Naive B cell (primary cell): ENCODE measurements around the gene EFCAB6. TPM values are rescaled to one million over a fixed set of nuclear protein-coding genes. Genes with fewer than 3 reads are reported as not detected.
A peak's percentile ranks its signal among the peaks of the same experiment; 100 is the strongest.

Source experiments
- ATAC-seq, 2 donors: fragments of 150-1000 bp; cut with Tn5 transposase; 2 replicates each; pipeline ENCODE4 v1.10.0; 2021; ENCODE audit warnings: low read depth in 2 of 2, mild to moderate bottlenecking in 2 of 2, moderate library complexity in 2 of 2
- DNase-seq: peaks from one replicate; pipeline ENCODE4 v3.0.0; 2022
- H3K27ac Mint-ChIP-seq, 6 donors: one replicate each; pipeline ENCODE4 v1.8.0; 2020 to 2022; ENCODE audit warnings: mild to moderate bottlenecking in 6 of 6, mixed read lengths in 6 of 6, moderate library complexity in 5 of 6, inconsistent platforms in 2 of 6
- H3K27me3 Mint-ChIP-seq, 3 donors: one replicate each; pipeline ENCODE4 v1.8.0; 2021 to 2022; ENCODE audit warnings: mixed read lengths in 3 of 3, mild to moderate bottlenecking in 1 of 3
- H3K36me3 Mint-ChIP-seq, 2 donors: one replicate each; pipeline ENCODE4 v1.8.0; 2020 to 2022; ENCODE audit warnings: mixed read lengths in 2 of 2, inconsistent platforms in 1 of 2, mild to moderate bottlenecking in 1 of 2
- H3K4me1 Mint-ChIP-seq, 3 donors: one replicate each; pipeline ENCODE4 v1.8.0; 2020 to 2022; ENCODE audit warnings: mixed read lengths in 3 of 3, inconsistent platforms in 1 of 3, mild to moderate bottlenecking in 1 of 3, moderate library complexity in 1 of 3
- H3K4me3 Mint-ChIP-seq, 8 donors: one replicate each; pipeline ENCODE4 v1.8.0; 2020 to 2022; ENCODE audit warnings: mild to moderate bottlenecking in 8 of 8, mixed read lengths in 8 of 8, moderate library complexity in 8 of 8, inconsistent platforms in 2 of 8
- H3K9me3 Mint-ChIP-seq, 7 donors: one replicate each; pipeline ENCODE4 v1.8.0; 2020 to 2022; ENCODE audit warnings: mixed read lengths in 7 of 7, mild to moderate bottlenecking in 5 of 7, inconsistent platforms in 2 of 7, moderate library complexity in 1 of 7
- polyA plus RNA-seq, 6 donors: library from polyadenylated mRNA; unstranded; fragments of 300-500 nt; fragmentation: Illumina TruSeq; gene quantifications; one replicate each; pipeline ENCODE4 v1.2.3, GENCODE V29; 2021; ENCODE audit warnings: low read depth in 6 of 6

EFCAB6 gene
- polyA plus RNA-seq, 6 donors from 2014 or later = not detected

GRCh38 chr22:43516996-43517635 is 295.0 kb downstream of the EFCAB6 start:
- ATAC-seq = no peak
- no peak overlapping the region for H3K4me3 Mint-ChIP-seq

GRCh38 chr22:43516386-43516785 is 295.7 kb downstream of the EFCAB6 start:
- H3K4me3 Mint-ChIP-seq = no peak overlapping the region
- no peaks in the 10 kb centered on the region for H3K36me3 Mint-ChIP-seq
- no peak for ATAC-seq
- H3K27me3 Mint-ChIP-seq = peaks cover 0 to 4% (median 0%) of the 10 kb centered on the region in 3 donors
- no peaks in the 10 kb centered on the region for H3K4me1 Mint-ChIP-seq
- H3K9me3 Mint-ChIP-seq = no peaks in the 10 kb centered on the region
- DNase-seq = no peak
- H3K27ac Mint-ChIP-seq = no peak overlapping the region

More at GRCh38 chr22:43516996-43517635, 295.0 kb downstream of the EFCAB6 start:
- Mint-ChIP-seq H3K4me1 (no peaks in the 10 kb centered on the region), H3K9me3 (no peaks in the 10 kb centered on the region), H3K36me3 (no peaks in the 10 kb centered on the region), H3K27ac (no peak overlapping the region), H3K27me3 (peaks cover 0 to 4% (median 0%) of the 10 kb centered on the region in 3 donors)
- DNase-seq = no peak

GRCh38 chr22:43515902-43516301 is 296.2 kb downstream of the EFCAB6 start:
- no peak for DNase-seq
- Mint-ChIP-seq H3K4me1 (no peaks in the 10 kb centered on the region), H3K36me3 (no peaks in the 10 kb centered on the region), H3K9me3 (no peaks in the 10 kb centered on the region), H3K27me3 (peaks cover 0 to 4% (median 0%) of the 10 kb centered on the region in 3 donors), H3K4me3 (no peak overlapping the region), H3K27ac (no peak overlapping the region)
- ATAC-seq = no peak

GRCh38 chr22:43515411-43515810 is 296.7 kb downstream of the EFCAB6 start:
- DNase-seq = no peak
- Mint-ChIP-seq H3K27me3 (peaks cover 0 to 4% (median 0%) of the 10 kb centered on the region in 3 donors), H3K36me3 (no peaks in the 10 kb centered on the region), H3K4me3 (no peak overlapping the region), H3K27ac (no peak overlapping the region), H3K9me3 (no peaks in the 10 kb centered on the region), H3K4me1 (no peaks in the 10 kb centered on the region)
- ATAC-seq = no peak

- ATAC-seq (no peak), DNase-seq (no peak)
- no peaks in the 10 kb centered on the region for H3K36me3 Mint-ChIP-seq
These were observed 297.5 kb downstream of the EFCAB6 start for GRCh38 chr22:43514476-43515157.

GRCh38 chr22:43512279-43512678 is 299.8 kb downstream of the EFCAB6 start:
- peaks cover 0 to 2% (median 0%) of the 10 kb centered on the region in 7 donors for H3K9me3 Mint-ChIP-seq
- DNase-seq (no peak), ATAC-seq (no peak)
- H3K27ac Mint-ChIP-seq = no peak overlapping the region
- H3K27me3 Mint-ChIP-seq = peaks cover 0 to 4% (median 0%) of the 10 kb centered on the region in 3 donors
- H3K4me1 Mint-ChIP-seq = no peaks in the 10 kb centered on the region
- no peaks in the 10 kb centered on the region for H3K36me3 Mint-ChIP-seq
- H3K4me3 Mint-ChIP-seq = peak overlapping the region in 1 of 8 donors; percentile 17

More at GRCh38 chr22:43514476-43515157, 297.5 kb downstream of the EFCAB6 start:
- Mint-ChIP-seq H3K9me3 (peaks cover 0 to 2% (median 0%) of the 10 kb centered on the region in 7 donors), H3K4me1 (no peaks in the 10 kb centered on the region), H3K27ac (no peak overlapping the region), H3K4me3 (no peak overlapping the region), H3K27me3 (peaks cover 0 to 4% (median 0%) of the 10 kb centered on the region in 3 donors)

GRCh38 chr22:43511276-43511910 is 300.7 kb downstream of the EFCAB6 start:
- peaks cover 0 to 4% (median 0%) of the 10 kb centered on the region in 3 donors for H3K27me3 Mint-ChIP-seq
- ATAC-seq = no peak

GRCh38 chr22:43510281-43511070 is 301.6 kb downstream of the EFCAB6 start:
- Mint-ChIP-seq H3K27ac (no peak overlapping the region), H3K4me3 (no peak overlapping the region), H3K27me3 (peaks cover 0 to 4% (median 0%) of the 10 kb centered on the region in 3 donors), H3K36me3 (no peaks in the 10 kb centered on the region), H3K4me1 (no peaks in the 10 kb centered on the region), H3K9me3 (peaks cover 0 to 2% (median 0%) of the 10 kb centered on the region in 7 donors)
- DNase-seq (no peak), ATAC-seq (no peak)

More at GRCh38 chr22:43511276-43511910, 300.7 kb downstream of the EFCAB6 start:
- H3K27ac Mint-ChIP-seq = no peak overlapping the region
- H3K4me1 Mint-ChIP-seq = no peaks in the 10 kb centered on the region
- DNase-seq = no peak
- no peaks in the 10 kb centered on the region for H3K36me3 Mint-ChIP-seq
- peaks cover 0 to 2% (median 0%) of the 10 kb centered on the region in 7 donors for H3K9me3 Mint-ChIP-seq
- no peak overlapping the region for H3K4me3 Mint-ChIP-seq

GRCh38 chr22:43509337-43509736 is 302.8 kb downstream of the EFCAB6 start:
- Mint-ChIP-seq H3K27ac (no peak overlapping the region), H3K4me3 (no peak overlapping the region), H3K9me3 (peaks cover 0 to 2% (median 0%) of the 10 kb centered on the region in 7 donors), H3K27me3 (peaks cover 0 to 4% (median 0%) of the 10 kb centered on the region in 3 donors), H3K36me3 (no peaks in the 10 kb centered on the region), H3K4me1 (no peaks in the 10 kb centered on the region)
- DNase-seq = no peak
- ATAC-seq = no peak

GRCh38 chr22:43508489-43508888 is 303.6 kb downstream of the EFCAB6 start:
- DNase-seq (no peak), ATAC-seq (no peak)
- H3K27ac Mint-ChIP-seq = no peak overlapping the region
- H3K27me3 Mint-ChIP-seq = peaks cover 0 to 4% (median 0%) of the 10 kb centered on the region in 3 donors
- no peaks in the 10 kb centered on the region for H3K4me1 Mint-ChIP-seq
- H3K9me3 Mint-ChIP-seq = peaks cover 0 to 2% (median 0%) of the 10 kb centered on the region in 7 donors
- H3K4me3 Mint-ChIP-seq = no peak overlapping the region
- no peaks in the 10 kb centered on the region for H3K36me3 Mint-ChIP-seq

GRCh38 chr22:43507235-43507634 is 304.9 kb downstream of the EFCAB6 start:
- Mint-ChIP-seq H3K4me1 (no peaks in the 10 kb centered on the region), H3K4me3 (no peak overlapping the region), H3K27me3 (no peaks in the 10 kb centered on the region), H3K9me3 (peaks cover 0 to 2% (median 0%) of the 10 kb centered on the region in 7 donors), H3K27ac (no peak overlapping the region), H3K36me3 (no peaks in the 10 kb centered on the region)
- ATAC-seq (no peak), DNase-seq (no peak)

- H3K27me3 Mint-ChIP-seq = no peaks in the 10 kb centered on the region
- H3K4me1 Mint-ChIP-seq = no peaks in the 10 kb centered on the region
- no peaks in the 10 kb centered on the region for H3K36me3 Mint-ChIP-seq
- no peak overlapping the region for H3K27ac Mint-ChIP-seq
- no peak overlapping the region for H3K4me3 Mint-ChIP-seq
- ATAC-seq = no peak
- DNase-seq = no peak
- H3K9me3 Mint-ChIP-seq = peaks cover 0 to 2% (median 0%) of the 10 kb centered on the region in 7 donors
These were observed 305.6 kb downstream of the EFCAB6 start for GRCh38 chr22:43506487-43506886.

- DNase-seq (no peak), ATAC-seq (no peak)
- Mint-ChIP-seq H3K4me1 (no peaks in the 10 kb centered on the region), H3K27me3 (no peaks in the 10 kb centered on the region), H3K4me3 (no peak overlapping the region), H3K27ac (no peak overlapping the region), H3K36me3 (no peaks in the 10 kb centered on the region), H3K9me3 (peaks cover 0 to 2% (median 0%) of the 10 kb centered on the region in 7 donors)
These were observed 306.2 kb downstream of the EFCAB6 start for GRCh38 chr22:43505896-43506295.
